Left lung (tissue), 10 donors: ENCODE results near the gene CCDC57. TPM values are rescaled to one million over a fixed set of nuclear protein-coding genes. Genes with fewer than 3 reads are reported as not detected.

Experiments used
- ATAC-seq: fragments of 200-7000 bp; cut with Tn5 transposase; one replicate; pipeline ENCODE4 v1.9.1; 2020; ENCODE audit warnings: moderate library complexity
- DNase-seq, 4 donors: peaks; one replicate each; pipeline ENCODE4 v3.0.0-alpha.2; 2013 to 2020
- H3K27ac ChIP-seq, 2 donors: fragments of 200-600 bp; sonication (generic) in 1 of 2; one replicate each; pipeline versions ENCODE4 v1.5.0 to v1.8.0; 2020 to 2021
- H3K27me3 ChIP-seq, 2 donors: fragments of 200-600 bp; sonication (generic) in 1 of 2; one replicate each; pipeline versions ENCODE4 v1.5.0 to v1.8.0; 2020 to 2021
- H3K36me3 ChIP-seq, 2 donors: fragments of 200-600 bp; sonication (generic) in 1 of 2; one replicate each; pipeline versions ENCODE4 v1.5.0 to v1.8.0; 2020 to 2021
- H3K4me1 ChIP-seq, 2 donors: fragments of 200-600 bp; one replicate each; pipeline ENCODE4 v1.8.0; 2021
- H3K4me3 ChIP-seq, 2 donors: fragments of 200-600 bp; sonication (generic) in 1 of 2; one replicate each; pipeline versions ENCODE4 v1.5.0 to v1.8.0; 2020 to 2021; ENCODE audit warnings: mild to moderate bottlenecking in 1 of 2
- H3K9me3 ChIP-seq, 2 donors: fragments of 200-600 bp; sonication (generic) in 1 of 2; one replicate each; pipeline versions ENCODE4 v1.5.0 to v1.8.0; 2020 to 2021
- intact Hi-C, 2 donors: fragments of 100-400 bp; cut with DNase I; formaldehyde crosslinking; loops; one replicate each; pipeline versions ENCODE4 v1.11.2 to v1.14.2; 2022
- polyA plus RNA-seq, 6 donors: library from polyadenylated mRNA; unstranded; fragments of 120-200 nt; gene quantifications; one replicate each; pipeline ENCODE4 v1.2.1, GENCODE V29; 2013; ENCODE audit not compliant: insufficient read length in 6 of 6
- total RNA-seq, 2 donors: library from RNA; stranded (reverse); fragmentation: NEBNext Ultra II Directional; extraction: Animal tissue kit (Norgen Biotek cat#: 25700); gene quantifications; one replicate each; pipeline ENCODE4 v1.2.1, GENCODE V29; 2021
- TF ChIP-seq, protein P1 (sequence below), 2 donors: fragments of 200-600 bp; sonication (generic) in 1 of 2; IDR thresholded peaks; one replicate each; pipeline versions ENCODE4 v1.5.0 to v1.8.0; 2021; ENCODE audit warnings: antibody characterized with exemption in 2 of 2
- donor health status: DM: no; HTN: yes; CAD: no.
- donor health status: DM: no; HTN: no; CAD: no.

The CCDC57 gene
- total and polyA plus RNA-seq, 8 donors, result 41.7 to 73.4 (median 59.8) TPM

DNA sequence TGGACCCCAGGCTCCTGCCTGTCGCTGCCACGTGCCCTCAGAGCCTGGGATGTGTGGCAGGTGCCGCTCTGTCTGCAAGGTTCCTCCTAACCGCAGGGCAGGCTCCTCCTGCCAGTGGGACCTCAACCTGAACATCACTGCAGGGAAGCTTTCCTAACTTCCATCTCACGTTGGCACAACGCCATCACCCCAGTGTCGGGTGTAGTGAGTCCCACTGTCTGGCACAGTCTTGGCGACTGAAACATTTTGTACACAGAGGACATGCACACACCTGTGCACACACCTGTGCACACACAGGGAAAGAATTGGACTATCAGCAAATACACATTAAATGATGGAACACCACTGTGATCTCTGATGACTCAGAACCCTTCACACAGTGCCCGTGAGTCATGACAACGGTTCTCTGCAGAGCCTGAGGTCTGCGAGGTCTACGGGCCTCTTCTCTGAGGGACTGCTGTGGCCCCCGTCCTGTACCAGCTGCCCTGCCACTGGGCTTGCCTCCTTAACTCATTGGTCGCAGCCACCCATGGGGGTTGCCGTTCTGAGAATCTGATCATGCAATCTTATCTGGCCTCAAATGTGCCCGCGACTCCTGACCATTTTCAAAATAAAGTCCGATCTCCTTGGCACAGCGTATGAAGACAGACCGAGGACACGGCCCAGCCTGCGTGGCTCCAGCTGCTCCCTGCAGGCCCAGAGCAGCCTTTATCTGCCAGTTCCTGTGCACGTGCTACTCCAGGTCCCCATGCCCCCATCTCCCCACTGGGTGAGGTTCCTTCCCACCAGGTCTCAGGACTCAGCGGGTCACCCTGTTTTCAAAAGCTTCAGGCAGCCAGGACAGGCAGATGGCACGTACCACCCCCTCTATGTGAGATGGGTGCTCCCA, 7.6 kb downstream of the CCDC57 start:
- peak overlapping the region; percentile 73 to 84 for H3K27ac ChIP-seq
- ATAC-seq, result no peak
- no peak overlapping the region for H3K4me3 ChIP-seq
- H3K9me3 ChIP-seq, result no peaks in the 10 kb centered on the region
- TF ChIP-seq, protein P1, sequence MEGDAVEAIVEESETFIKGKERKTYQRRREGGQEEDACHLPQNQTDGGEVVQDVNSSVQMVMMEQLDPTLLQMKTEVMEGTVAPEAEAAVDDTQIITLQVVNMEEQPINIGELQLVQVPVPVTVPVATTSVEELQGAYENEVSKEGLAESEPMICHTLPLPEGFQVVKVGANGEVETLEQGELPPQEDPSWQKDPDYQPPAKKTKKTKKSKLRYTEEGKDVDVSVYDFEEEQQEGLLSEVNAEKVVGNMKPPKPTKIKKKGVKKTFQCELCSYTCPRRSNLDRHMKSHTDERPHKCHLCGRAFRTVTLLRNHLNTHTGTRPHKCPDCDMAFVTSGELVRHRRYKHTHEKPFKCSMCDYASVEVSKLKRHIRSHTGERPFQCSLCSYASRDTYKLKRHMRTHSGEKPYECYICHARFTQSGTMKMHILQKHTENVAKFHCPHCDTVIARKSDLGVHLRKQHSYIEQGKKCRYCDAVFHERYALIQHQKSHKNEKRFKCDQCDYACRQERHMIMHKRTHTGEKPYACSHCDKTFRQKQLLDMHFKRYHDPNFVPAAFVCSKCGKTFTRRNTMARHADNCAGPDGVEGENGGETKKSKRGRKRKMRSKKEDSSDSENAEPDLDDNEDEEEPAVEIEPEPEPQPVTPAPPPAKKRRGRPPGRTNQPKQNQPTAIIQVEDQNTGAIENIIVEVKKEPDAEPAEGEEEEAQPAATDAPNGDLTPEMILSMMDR (IDR thresholded peaks at IDR 0.05), result no peak
- peaks cover 10 to 21% of the 10 kb centered on the region in 2 donors for H3K4me1 ChIP-seq
- peaks cover 0 to 9% of the 10 kb centered on the region in 2 donors for H3K36me3 ChIP-seq
- no peak for DNase-seq
- intact Hi-C loops, result no loop called here
- H3K27me3 ChIP-seq, result no peaks in the 10 kb centered on the region

DNA sequence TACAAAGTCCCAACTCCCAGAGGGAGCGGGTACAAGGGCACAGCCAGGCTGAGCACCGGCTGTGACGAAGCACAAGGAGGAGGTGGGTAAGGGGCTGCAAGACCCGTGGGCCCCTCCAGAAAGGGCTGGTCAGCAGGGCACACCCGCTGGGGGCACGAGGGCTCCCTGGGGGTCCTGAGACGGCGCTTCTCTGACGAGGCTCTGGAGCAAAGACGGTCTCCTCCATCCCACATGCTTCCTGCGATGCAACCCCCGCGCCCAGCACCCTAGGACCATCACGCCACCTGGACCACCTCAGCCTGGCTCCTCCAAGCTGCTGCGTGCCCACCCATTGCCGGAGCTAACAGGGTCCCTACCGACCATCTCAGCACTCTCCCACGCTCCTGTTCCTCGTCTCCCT, 8.7 kb downstream of the CCDC57 start:
- intact Hi-C loops, result no loop called here
- Histone ChIP-seq H3K9me3 (no peaks in the 10 kb centered on the region), H3K36me3 (peaks cover 0 to 20% of the 10 kb centered on the region in 2 donors), H3K27me3 (no peaks in the 10 kb centered on the region), H3K4me1 (peaks cover 10 to 21% of the 10 kb centered on the region in 2 donors), H3K4me3 (no peak overlapping the region), H3K27ac (no peak overlapping the region)
- ATAC-seq (no peak), DNase-seq (no peak)
- TF ChIP-seq, protein P1 (IDR thresholded peaks at IDR 0.05), result no peak

DNA sequence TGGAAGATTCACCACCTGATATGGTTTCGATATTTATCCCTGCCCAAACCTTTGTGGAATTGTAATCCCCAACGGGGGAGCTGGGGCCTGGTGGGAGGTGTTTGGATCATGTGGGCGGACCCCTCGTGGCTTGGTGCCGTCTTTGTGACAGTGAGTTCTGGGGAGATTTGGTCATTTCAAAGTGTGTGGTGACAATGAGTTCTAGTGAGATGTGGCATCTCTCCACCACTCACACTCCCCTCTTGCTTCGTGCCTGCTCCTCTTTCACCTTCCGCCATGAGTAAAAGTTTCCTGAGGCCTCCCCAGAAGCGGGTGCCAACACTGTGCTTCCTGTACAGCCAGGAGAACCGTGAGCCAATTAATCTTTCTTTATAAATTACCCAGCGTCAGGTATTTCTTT, 9.7 kb downstream of the CCDC57 start:
- intact Hi-C loops, result no loop called here

DNA sequence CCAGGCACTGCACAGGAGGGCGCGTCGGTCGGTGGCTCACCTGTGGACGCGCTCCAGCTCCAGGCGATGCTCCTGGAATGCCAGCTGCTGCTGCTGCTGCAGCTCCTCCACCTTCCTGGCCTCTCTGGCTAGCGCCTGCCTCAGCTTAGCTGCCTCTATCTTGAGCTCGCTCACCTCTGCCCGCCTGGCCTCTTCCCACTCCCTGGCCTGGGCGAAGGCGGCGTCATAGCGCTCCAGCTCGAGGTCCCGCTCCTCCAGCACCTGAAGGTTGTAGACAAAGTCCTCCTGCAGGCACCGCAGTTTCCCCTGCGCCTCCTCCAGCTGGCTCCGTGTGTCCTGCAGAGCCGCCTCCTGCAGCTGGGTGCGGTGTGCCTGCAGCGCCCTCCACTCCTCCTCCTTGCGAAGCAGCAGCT, 11.1 kb downstream of the CCDC57 start:
- Histone ChIP-seq H3K27ac (no peak overlapping the region), H3K9me3 (no peaks in the 10 kb centered on the region), H3K27me3 (no peaks in the 10 kb centered on the region), H3K4me3 (no peak overlapping the region), H3K36me3 (peaks cover 0 to 38% of the 10 kb centered on the region in 2 donors), H3K4me1 (peaks cover 10 to 16% of the 10 kb centered on the region in 2 donors)
- no peak for DNase-seq
- ATAC-seq, result no peak
- TF ChIP-seq, protein P1 (IDR thresholded peaks at IDR 0.05), result no peak
- intact Hi-C loops, result no loop called here

More for the DNA sequence above, 9.7 kb downstream of the CCDC57 start:
- no peak overlapping the region for H3K4me3 ChIP-seq
- no peaks in the 10 kb centered on the region for H3K27me3 ChIP-seq
- H3K4me1 ChIP-seq, result peaks cover 10 to 21% of the 10 kb centered on the region in 2 donors
- peaks cover 0 to 26% of the 10 kb centered on the region in 2 donors for H3K36me3 ChIP-seq
- H3K27ac ChIP-seq, result no peak overlapping the region
- ATAC-seq, result no peak
- TF ChIP-seq, protein P1 (IDR thresholded peaks at IDR 0.05), result no peak
- no peaks in the 10 kb centered on the region for H3K9me3 ChIP-seq
- DNase-seq, result no peak

DNA sequence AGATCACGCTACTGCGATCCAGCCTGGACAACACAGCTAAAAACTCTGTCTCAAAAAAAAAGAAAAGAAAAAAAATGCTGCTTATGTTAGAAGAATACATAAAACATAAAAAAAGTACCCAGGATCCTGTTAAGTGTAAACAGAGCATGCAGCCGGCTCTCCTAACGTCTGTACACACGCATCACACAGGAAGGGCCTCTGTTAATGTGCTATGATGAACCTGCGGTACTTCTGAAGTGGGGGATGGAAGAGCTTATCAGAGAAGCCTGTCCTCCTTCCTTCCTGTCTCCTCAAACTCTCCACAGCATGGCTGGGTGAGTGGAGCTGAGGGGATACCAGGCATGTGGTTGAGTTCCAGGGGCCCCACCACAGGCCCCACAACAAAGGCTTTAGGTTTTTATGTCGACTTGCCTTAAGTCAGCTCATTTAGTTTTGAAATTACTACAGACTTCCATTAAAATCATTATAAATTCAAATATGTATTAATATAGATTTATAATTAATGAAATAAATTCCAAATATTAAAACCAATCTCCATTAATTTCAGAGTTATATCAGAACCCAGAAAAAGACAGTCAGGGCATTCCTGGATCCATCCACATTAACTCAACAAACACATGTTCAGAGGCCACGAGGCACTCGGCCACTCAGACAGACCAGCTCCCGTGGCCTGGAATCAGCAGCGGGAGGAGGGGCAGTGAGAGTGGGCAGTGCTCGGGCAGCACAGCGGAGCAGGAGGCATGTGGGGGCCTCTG, 11.7 kb downstream of the CCDC57 start:
- Histone ChIP-seq H3K27ac (no peak overlapping the region), H3K4me1 (peaks cover 4 to 10% of the 10 kb centered on the region in 2 donors), H3K4me3 (no peak overlapping the region), H3K9me3 (no peaks in the 10 kb centered on the region), H3K27me3 (no peaks in the 10 kb centered on the region), H3K36me3 (peaks cover 0 to 42% of the 10 kb centered on the region in 2 donors)
- intact Hi-C loops, result no loop called here
- ATAC-seq (no peak), DNase-seq (no peak)
- TF ChIP-seq, protein P1 (IDR thresholded peaks at IDR 0.05), result no peak
